NCI-H774 (cell line): ENCODE measurements around the gene AKR1B1.

ENCODE experiments used
- DNase-seq: peaks from one replicate; lab custom pipeline; 2025; lab: John Stamatoyannopoulos, UW

The AKR1B1 gene

DNA sequence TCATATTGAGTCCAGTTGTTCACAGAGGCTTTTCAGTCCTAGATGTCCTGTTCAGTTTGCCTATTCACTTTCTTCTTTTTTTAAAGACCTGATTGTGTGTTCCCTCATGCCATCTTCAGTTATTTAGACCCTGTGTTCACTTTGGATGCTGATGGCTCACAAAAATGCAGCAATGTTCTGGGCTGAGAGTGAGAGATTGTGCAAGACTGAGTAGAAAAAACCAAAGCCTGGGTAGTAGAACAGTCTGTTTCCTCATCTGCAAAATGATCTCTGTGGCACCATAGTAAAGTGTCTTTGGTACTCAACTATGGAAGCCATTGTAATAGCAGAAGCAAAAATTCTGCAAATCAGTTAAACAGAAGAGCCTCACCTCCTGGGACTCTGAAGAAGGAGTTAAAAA lies 43.2 kb downstream of the AKR1B1 start:
- DNase-seq: no peak

DNA sequence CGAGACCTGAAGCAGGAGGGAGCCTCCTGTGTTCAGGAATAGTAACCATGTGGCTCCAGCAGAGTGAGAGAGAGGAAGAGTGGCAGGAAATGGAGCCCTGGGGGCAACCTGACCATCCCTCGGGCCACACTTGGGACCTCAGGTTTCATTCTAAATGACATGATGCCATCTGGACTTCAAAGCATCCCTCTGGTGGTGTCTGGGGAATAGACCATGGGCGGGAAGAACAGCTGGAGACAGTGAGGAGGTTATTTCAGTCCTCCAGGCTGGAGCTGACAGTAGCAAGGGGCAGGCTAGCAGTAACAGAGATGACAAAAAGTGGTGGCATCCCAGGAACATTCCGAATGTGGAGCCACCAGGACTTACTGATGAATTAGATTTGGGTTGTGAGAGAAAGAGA lies 44.8 kb downstream of the AKR1B1 start:
- no peak for DNase-seq

DNA sequence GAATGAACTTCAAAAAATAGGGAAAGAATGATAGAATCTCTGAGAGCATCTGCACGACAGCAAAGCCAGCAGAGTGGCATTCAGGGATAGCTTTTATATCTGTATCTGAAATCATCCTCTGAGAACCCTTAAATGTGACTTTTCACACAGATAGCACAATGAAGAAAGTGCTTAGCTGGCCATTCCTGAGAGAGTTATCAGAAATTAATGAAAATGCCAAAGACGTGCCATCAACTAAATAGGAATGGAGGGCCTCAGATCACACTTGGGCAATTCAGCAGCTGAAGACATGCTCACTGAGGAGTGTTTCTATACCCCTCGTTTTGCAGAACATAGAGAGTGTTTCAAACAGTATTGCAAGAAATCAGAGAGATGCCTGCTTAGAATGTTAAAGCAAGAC lies 51.6 kb downstream of the AKR1B1 start:
- DNase-seq: no peak

DNA sequence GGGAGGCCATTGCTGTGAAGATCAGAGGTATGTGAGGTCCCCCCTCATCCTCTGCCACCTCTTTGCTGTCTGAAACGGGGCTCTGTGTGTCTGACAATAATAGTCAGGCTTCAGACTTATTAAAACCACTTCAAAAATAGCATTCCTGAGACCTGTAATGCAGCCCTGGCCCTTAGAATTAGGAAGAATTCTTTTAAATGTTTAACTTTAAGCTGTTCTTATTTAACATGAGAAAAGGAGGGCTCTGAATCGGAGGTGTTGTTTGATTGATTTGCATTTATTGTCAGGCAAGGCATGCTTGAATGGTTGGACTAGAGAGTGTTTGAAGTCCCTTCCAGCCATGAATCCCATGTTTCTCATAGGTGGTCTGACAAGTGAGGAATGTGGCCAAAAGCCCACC lies 52.5 kb downstream of the AKR1B1 start:
- DNase-seq: no peak

DNA sequence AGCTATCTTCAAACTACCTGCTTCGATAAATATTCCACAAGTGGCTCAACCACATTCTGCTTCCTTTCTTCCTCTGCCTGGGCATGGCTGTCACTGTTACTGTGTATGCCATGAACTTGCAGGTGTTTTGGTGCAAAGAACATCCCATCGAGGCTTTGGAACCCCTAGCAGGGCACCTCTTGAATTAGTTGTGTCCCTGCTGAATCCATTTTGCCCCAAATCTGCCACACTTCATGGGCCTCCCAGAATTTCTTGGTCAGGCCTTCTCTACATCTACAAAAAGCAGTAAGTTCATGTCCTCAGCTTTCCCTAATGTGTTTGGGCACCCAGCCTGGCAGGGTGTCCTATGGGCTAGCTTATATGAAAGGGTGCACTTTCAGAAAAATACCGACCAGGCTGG lies 53.6 kb downstream of the AKR1B1 start:
- DNase-seq: no peak

DNA sequence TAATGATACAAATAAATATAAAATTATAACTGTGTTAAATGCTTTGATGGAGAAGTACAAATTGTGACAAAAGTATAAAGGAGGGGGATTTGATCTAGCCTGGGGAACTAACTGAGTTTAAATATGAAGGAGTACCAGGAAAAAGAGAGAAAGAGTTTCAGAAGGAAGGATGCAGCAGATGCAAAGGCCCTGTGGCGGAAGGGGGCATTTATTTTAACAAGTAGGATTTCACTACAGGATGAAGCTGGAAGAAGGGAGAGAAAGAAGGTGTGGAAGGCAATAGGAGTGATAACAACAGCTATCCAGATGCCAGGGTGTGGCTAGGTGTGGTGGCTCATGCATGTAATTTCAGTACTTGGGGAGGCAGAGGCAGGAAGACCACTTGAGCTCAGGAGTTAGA lies 55.8 kb downstream of the AKR1B1 start:
- no peak for DNase-seq

DNA sequence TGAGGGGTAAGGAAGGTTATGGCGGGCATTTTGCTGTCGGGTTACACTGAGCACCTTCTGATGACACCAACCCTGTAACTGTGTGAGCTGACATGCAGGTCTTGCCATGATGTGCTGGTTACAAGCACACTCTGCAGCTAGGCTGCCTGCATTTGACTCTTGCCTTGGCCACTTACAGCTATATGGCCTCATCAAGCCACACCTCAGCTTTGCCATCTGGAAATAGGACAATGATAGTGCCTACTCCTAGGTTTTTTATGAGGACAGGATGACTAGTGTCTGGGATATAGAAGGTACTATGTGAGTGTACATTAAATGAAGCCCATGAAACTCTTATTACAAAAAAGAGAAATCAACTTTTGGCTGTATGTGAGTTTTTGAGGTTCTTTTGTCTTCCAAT lies 58.0 kb downstream of the AKR1B1 start:
- DNase-seq: no peak

DNA sequence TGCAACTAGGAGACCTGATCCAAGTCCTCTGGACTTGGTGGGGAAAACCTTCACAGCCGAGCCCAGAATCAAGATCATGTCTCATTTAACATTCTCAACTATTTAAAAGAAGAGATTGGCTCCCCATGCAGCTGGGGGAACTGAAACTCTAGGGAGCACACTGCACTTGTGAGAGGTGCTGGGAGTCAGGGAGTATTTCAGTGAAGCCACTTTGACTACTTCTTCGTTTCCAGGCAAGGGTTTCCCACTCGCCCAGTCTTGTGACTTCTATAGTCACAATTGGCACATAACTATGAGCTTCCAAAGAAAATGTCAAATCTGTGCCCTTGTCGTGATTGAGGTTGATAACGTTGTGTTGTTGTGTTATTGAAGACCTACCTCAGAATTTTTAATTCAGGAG lies 62.9 kb downstream of the AKR1B1 start:
- DNase-seq: no peak

DNA sequence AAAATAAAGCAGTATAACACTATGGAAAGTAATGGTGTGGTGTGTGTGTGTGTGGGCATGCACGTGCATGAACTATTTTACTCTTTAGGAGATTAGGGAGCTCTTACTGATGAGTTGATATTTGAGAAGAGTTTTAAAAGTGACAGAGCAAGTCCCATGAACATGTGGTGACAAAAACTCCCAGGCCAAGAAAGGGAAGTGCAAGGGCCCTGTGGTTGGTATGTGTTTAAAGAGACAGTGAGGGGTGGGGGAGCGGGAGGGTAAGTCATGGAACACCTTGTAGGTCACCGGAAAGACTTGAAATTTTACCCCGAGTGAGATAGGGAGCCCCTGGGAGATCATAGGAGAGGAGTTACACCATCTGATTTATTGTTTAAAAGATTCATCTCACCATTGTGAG lies 63.3 kb downstream of the AKR1B1 start:
- no peak for DNase-seq

DNA sequence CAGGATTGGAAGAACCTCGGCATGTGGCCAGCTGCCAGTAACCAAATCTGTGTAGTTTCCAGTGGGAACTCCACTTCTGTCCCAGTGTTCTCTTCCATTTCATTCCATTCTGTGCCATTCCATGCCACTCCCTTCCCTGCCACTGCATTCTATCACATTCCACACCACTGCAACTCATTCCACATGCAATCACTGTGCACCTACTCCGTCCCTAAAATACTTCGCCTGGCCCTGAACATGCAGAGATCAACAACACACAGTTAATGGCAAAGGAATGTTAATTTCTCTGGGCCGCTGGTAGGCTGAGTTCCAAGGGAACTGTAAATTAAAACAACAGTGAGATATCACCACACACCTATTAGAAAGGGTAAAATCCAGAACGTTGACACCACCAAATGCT lies 64.8 kb downstream of the AKR1B1 start:
- DNase-seq: no peak
